Neural cell (in vitro differentiated cells): ENCODE data around the gene KCNJ12. TPM values are rescaled to one million over a fixed set of nuclear protein-coding genes. Genes with fewer than 3 reads are reported as not detected.

Experiments
- polyA plus RNA-seq: library from polyadenylated mRNA; depleted of rRNA; stranded (reverse); fragments of >200 nt; gene quantifications from 2 replicates; pipeline ENCODE4 v1.2.3, GENCODE V29; 2014

Gene KCNJ12
- polyA plus RNA-seq, 1 donor from 2014 or later: 1.3 TPM

Other genes with a start within 250 kb of the KCNJ12 start
- gene DHRS7B, start 249.4 kb upstream of the KCNJ12 start, polyA plus RNA-seq: 35.8 and 48.9 TPM in 2 replicates
- gene TMEM11, start 162.2 kb upstream of the KCNJ12 start, polyA plus RNA-seq: 22.9 and 24.6 TPM in 2 replicates
- gene NATD1, start 122.9 kb upstream of the KCNJ12 start, polyA plus RNA-seq: 2.5 and 2.8 TPM in 2 replicates
- 5.3 and 8.8 TPM in 2 replicates for gene MAP2K3, start 91.6 kb upstream of the KCNJ12 start, polyA plus RNA-seq